Caco-2 (cell line): Measurements from ENCODE around the gene GRK5. TPM values are rescaled to one million over a fixed set of nuclear protein-coding genes. Genes with fewer than 3 reads are reported as not detected.

ENCODE experiments used
- BruUV-seq: library from RNA; stranded (reverse); fragments of 400-500 nt; replicated peaks from 2 replicates; lab custom pipeline; 2021; lab: Mats Ljungman, UMichigan
- CTCF ChIA-PET: fragments of 300-600 bp; sonication (Branson Sonifier 250); formaldehyde crosslinking; loops from one replicate; lab custom pipeline; 2022; ENCODE audit warnings: antibody characterized with exemption; lab: Charles Lee
- POLR2A ChIA-PET: fragments of 300-600 bp; sonication (Branson Sonifier 250); formaldehyde crosslinking; loops from one replicate; lab custom pipeline; 2022; ENCODE audit warnings: antibody characterized with exemption; lab: Charles Lee
- DNase-seq, 2 experiments: peaks; one replicate each; pipeline versions ENCODE4 v3.0.0 to v3.0.0-alpha.2; 2020 to 2022
- H3K27me3 ChIP-seq: replicated peaks from 2 replicates; pipeline ENCODE4 v1.6.0; 2011; ENCODE audit warnings: low read length; ENCODE audit not compliant: control insufficient read depth, insufficient read depth
- H3K36me3 ChIP-seq: 2 replicates; pipeline ENCODE4 v1.5.1; 2011; ENCODE audit warnings: low read length; ENCODE audit not compliant: control insufficient read depth, insufficient read depth
- H3K4me1 ChIP-seq: fragments of 250-450 bp; sonication (Bioruptor Pico); 2 replicates; pipeline ENCODE4 v1.5.1; 2020; ENCODE audit warnings: mild to moderate bottlenecking
- H3K4me3 ChIP-seq: 2 replicates; pipeline ENCODE4 v1.5.1; 2011; ENCODE audit warnings: low read depth, mild to moderate bottlenecking, control low read depth, low read length
- H3K9me3 ChIP-seq: fragments of 250-450 bp; sonication (Bioruptor Pico); 2 replicates; pipeline ENCODE4 v1.5.1; 2020; ENCODE audit warnings: mild to moderate bottlenecking, moderate library complexity
- H3K27ac Mint-ChIP-seq: one replicate; pipeline ENCODE4 v1.8.0; 2022; ENCODE audit warnings: mixed read lengths; ENCODE audit not compliant: unreplicated experiment
- H3K27me3 Mint-ChIP-seq: one replicate; pipeline ENCODE4 v1.8.0; 2022; ENCODE audit warnings: mixed read lengths; ENCODE audit not compliant: insufficient read depth, unreplicated experiment
- H3K36me3 Mint-ChIP-seq: one replicate; pipeline ENCODE4 v1.8.0; 2022; ENCODE audit warnings: mild to moderate bottlenecking, mixed read lengths; ENCODE audit not compliant: insufficient read depth, unreplicated experiment
- H3K4me1 Mint-ChIP-seq: one replicate; pipeline ENCODE4 v1.8.0; 2022; ENCODE audit warnings: low read depth, mixed read lengths; ENCODE audit not compliant: unreplicated experiment
- H3K4me3 Mint-ChIP-seq: one replicate; pipeline ENCODE4 v1.8.0; 2022; ENCODE audit warnings: mild to moderate bottlenecking, moderate library complexity, mixed read lengths; ENCODE audit not compliant: unreplicated experiment
- H3K9me3 Mint-ChIP-seq: one replicate; pipeline ENCODE4 v1.8.0; 2022; ENCODE audit warnings: mixed read lengths; ENCODE audit not compliant: unreplicated experiment
- intact Hi-C: fragments of 100-400 bp; cut with micrococcal nuclease; formaldehyde crosslinking; loops from one replicate; pipeline ENCODE4 v1.10.0; 2022; ENCODE audit not compliant: unreplicated experiment
- total RNA-seq: library from RNA; stranded (reverse); gene quantifications from 2 replicates; pipeline ENCODE4 v1.2.3, GENCODE V29; 2022
- TF ChIP-seq, protein P1 (sequence below), 2 experiments: fragments of 200-600 bp in 1 of 2; IDR thresholded peaks; 1 replicate in 1 of 2; 2 replicates in 1 of 2; pipeline versions ENCODE4 v1.5.1 to v1.8.0; 2011 to 2022; ENCODE audit warnings: antibody characterized with exemption in 1 of 2, control low read depth in 1 of 2, inconsistent platforms in 1 of 2, low read depth in 1 of 2, low read length in 1 of 2, mild to moderate bottlenecking in 1 of 2, moderate library complexity in 1 of 2; ENCODE audit not compliant: insufficient read depth in 1 of 2, severe bottlenecking in 1 of 2, unreplicated experiment in 1 of 2

Gene GRK5
- total RNA-seq, 1 experiment from 2014 or later: 7.7 TPM

DNA sequence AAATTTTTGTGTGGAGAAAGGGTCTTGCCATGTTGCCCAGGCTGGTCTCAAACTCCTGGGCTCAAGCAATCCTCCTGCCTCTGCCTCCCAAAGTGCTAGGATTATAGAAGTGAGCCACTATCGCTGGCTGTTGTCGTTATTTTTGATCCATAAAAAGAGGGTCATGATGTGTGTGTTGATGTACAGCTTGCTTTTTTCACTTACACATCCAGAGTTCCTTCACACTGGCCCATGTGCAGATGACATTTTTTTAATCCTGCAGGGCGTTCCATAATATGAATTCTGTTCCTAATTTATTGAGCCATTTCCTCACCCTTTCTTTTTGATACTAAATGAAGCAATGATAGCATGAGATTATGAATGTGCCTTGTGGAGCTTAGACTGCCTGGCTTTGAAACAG lies 40.8 kb downstream of the GRK5 start:
- no peaks in the 10 kb centered on the region for H3K9me3 Mint-ChIP-seq
- TF ChIP-seq, protein P1, sequence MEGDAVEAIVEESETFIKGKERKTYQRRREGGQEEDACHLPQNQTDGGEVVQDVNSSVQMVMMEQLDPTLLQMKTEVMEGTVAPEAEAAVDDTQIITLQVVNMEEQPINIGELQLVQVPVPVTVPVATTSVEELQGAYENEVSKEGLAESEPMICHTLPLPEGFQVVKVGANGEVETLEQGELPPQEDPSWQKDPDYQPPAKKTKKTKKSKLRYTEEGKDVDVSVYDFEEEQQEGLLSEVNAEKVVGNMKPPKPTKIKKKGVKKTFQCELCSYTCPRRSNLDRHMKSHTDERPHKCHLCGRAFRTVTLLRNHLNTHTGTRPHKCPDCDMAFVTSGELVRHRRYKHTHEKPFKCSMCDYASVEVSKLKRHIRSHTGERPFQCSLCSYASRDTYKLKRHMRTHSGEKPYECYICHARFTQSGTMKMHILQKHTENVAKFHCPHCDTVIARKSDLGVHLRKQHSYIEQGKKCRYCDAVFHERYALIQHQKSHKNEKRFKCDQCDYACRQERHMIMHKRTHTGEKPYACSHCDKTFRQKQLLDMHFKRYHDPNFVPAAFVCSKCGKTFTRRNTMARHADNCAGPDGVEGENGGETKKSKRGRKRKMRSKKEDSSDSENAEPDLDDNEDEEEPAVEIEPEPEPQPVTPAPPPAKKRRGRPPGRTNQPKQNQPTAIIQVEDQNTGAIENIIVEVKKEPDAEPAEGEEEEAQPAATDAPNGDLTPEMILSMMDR (IDR thresholded peaks at IDR 0.05; ENCODE audit: insufficient read depth in 1 of 2, low read depth in 1 of 2, low read length in 1 of 2, severe bottlenecking in 1 of 2, unreplicated experiment in 1 of 2): no peak
- intact Hi-C loops: no loop called here
- H3K27ac Mint-ChIP-seq: no peak overlapping the region
- Histone ChIP-seq H3K27me3 (no peaks in the 10 kb centered on the region), H3K4me1 (peaks cover 44% of the 10 kb centered on the region), H3K4me3 (no peak overlapping the region), H3K36me3 (no peaks in the 10 kb centered on the region), H3K9me3 (no peaks in the 10 kb centered on the region)
- no peak for DNase-seq
- H3K4me1 Mint-ChIP-seq: peaks cover 27% of the 10 kb centered on the region
- ChIA-PET POLR2A (no interaction called here), CTCF (no interaction called here)
- no peaks in the 10 kb centered on the region for H3K36me3 Mint-ChIP-seq
- no peaks in the 10 kb centered on the region for H3K27me3 Mint-ChIP-seq
- BruUV-seq: no TSS peak
- H3K4me3 Mint-ChIP-seq: no peak overlapping the region

DNA sequence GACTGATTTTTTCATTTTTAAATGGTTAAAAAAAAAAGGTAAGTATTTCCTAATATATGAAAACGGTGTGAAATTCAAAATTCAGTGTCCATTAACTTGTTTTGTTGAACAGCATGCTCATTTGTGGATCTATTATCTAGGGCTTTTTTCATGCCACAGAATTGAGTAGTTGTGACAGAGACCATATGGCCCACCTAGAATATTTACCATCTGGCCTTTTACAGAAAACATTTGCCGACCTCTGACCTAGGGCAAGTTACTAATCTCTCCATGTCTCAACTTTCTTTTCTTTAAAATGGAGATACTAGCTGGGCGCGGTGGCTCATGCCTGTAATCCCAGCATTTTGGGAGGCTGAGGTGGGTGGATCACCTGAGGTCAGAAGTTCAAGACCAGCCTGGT lies 41.3 kb downstream of the GRK5 start:
- peaks cover 46% of the 10 kb centered on the region for H3K4me1 ChIP-seq
- ChIA-PET CTCF (no interaction called here), POLR2A (no interaction called here)
- H3K36me3 ChIP-seq: no peaks in the 10 kb centered on the region
- no peaks in the 10 kb centered on the region for H3K27me3 Mint-ChIP-seq
- H3K4me3 Mint-ChIP-seq: no peak overlapping the region
- H3K27ac Mint-ChIP-seq: no peak overlapping the region
- H3K9me3 ChIP-seq: no peaks in the 10 kb centered on the region
- DNase-seq: no peak
- peaks cover 27% of the 10 kb centered on the region for H3K4me1 Mint-ChIP-seq
- TF ChIP-seq, protein P1 (IDR thresholded peaks at IDR 0.05; ENCODE audit: insufficient read depth in 1 of 2, low read depth in 1 of 2, low read length in 1 of 2, severe bottlenecking in 1 of 2, unreplicated experiment in 1 of 2): no peak
- no peaks in the 10 kb centered on the region for H3K27me3 ChIP-seq
- no peak overlapping the region for H3K4me3 ChIP-seq
- H3K36me3 Mint-ChIP-seq: no peaks in the 10 kb centered on the region
- no peaks in the 10 kb centered on the region for H3K9me3 Mint-ChIP-seq
- no TSS peak for BruUV-seq
- intact Hi-C loops: no loop called here

DNA sequence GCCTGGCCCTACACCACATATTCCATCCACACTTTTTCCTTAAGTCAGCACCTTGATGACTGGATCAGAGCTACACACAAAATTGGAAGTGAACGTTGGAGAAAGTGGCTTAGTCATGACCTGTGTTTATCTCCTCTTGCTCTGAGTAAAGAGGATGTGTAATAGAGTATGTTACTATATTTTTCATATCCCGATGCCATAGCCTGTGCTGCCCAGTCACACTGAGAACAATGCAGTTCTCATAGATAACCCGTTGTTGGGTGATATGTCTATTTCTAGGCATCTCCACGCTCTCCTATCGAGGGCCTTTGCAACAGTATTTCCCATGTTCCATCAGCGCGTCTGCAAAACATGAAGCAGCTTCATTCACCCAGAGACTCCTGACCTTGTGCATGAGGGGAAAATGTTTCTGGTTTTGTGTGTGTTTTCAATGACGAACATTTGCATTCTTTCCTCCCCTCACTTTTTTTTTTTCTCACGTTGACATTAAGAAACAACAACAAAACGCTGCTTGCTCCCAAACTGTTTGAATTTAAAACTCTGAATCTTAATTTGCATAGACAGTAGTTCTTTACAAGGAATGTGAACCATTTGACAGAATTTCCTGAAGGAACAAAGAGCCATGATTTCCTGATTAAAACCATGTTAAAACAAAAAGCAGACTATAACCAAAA lies 43.4 kb downstream of the GRK5 start:
- no peaks in the 10 kb centered on the region for H3K36me3 ChIP-seq
- H3K9me3 ChIP-seq: no peaks in the 10 kb centered on the region
- no peak overlapping the region for H3K4me3 ChIP-seq
- Mint-ChIP-seq H3K4me1 (peaks cover 41% of the 10 kb centered on the region), H3K27me3 (no peaks in the 10 kb centered on the region), H3K27ac (no peak overlapping the region), H3K4me3 (no peak overlapping the region), H3K9me3 (no peaks in the 10 kb centered on the region), H3K36me3 (peaks cover 5% of the 10 kb centered on the region)
- DNase-seq: no peak
- ChIA-PET POLR2A (interaction anchor here (0.5 kb wide), 1 partner anchor 139 kb away, joined by 3 read pairs; no protein-coding TSS in a partner anchor), CTCF (interaction anchor here (1.2 kb wide), 1 partner anchor 21 kb away, joined by 3 read pairs; no protein-coding TSS in a partner anchor)
- intact Hi-C loops: loop anchor here (5.0 kb wide), 1 partner anchor 67 kb away; no protein-coding TSS in a partner anchor
- BruUV-seq: no TSS peak
- no peaks in the 10 kb centered on the region for H3K27me3 ChIP-seq
- peaks cover 54% of the 10 kb centered on the region for H3K4me1 ChIP-seq
- TF ChIP-seq, protein P1 (IDR thresholded peaks at IDR 0.05; ENCODE audit: insufficient read depth in 1 of 2, low read depth in 1 of 2, low read length in 1 of 2, severe bottlenecking in 1 of 2, unreplicated experiment in 1 of 2): no peak
